SKM-1 treated with dmso at 0.1 percent for 144 hours (cell line): ENCODE data around the gene GGN.
"Not testable (repeated sequence)": the region's sequence is repeated elsewhere in the genome, so short reads cannot be mapped to it uniquely, and the experiment has no call there.

Experiments
- DNase-seq: peaks from one replicate; lab custom pipeline; 2025; ENCODE audit not compliant: unreplicated experiment; lab: John Stamatoyannopoulos, UW

The GGN gene

DNA sequence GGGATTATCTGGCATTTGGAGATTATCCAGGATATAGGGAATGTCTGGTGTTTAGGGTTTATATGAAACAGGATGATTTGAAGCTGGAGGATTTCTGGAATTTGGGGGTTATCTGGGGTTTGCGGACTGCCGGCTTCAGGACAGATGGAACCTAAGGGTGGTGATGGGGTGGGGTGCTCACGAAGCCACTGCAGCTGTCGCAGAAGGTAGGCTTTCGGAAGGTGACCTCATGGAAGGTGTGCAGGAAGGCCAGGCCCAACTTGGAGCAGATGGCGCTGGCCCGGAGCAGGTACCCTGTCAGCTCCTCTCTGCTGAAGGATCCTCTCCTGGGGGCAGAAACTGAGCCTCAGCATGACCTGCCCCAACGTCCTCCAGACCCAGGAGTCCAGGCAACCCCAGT lies 24.7 kb upstream of the GGN start:
- no peak for DNase-seq

- not testable (repeated sequence) for DNase-seq
Measured at GRCh38 chr19:38411898-38412297, 24.1 kb upstream of the GGN start.

DNA sequence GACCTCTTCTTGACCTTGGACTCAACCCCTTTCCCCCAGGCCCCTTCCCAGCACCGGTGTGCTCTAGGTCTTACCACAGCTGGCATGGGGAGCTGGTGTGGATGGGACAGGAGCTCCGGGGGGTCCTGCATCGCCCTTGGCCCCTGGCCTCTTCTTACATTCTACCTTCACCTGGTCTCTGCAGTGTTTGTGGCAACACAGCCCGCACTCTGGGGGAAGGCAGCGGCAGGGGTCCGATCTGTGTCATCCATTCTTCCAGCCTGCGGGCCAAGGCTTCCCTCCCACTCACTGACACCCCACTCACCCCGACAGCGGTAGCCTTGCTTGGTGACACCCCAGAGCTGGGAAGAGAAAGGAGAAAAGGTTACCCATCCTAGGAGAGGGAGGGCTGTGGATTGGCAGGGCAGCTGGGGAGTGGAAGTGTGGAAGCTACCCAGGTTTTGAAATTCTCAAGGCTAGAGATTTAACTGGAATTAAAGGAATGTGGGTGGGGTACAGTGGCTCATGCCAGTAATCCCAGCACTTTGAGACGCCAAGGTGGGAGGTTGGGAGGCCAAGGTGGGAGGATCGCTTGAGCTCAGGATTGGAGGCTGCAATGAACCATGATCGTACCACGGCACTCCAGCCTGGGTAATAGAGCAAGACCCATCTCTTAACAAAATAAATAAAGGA lies 23.3 kb upstream of the GGN start:
- no peak for DNase-seq

- DNase-seq, result not testable (repeated sequence)
Measured at GRCh38 chr19:38410407-38410806, 22.6 kb upstream of the GGN start.

GRCh38 chr19:38409631-38410133 lies 21.8 kb upstream of the GGN start:
- DNase-seq, result no peak

- DNase-seq, result no peak
Measured at GRCh38 chr19:38405276-38405675, 17.4 kb upstream of the GGN start.

DNA sequence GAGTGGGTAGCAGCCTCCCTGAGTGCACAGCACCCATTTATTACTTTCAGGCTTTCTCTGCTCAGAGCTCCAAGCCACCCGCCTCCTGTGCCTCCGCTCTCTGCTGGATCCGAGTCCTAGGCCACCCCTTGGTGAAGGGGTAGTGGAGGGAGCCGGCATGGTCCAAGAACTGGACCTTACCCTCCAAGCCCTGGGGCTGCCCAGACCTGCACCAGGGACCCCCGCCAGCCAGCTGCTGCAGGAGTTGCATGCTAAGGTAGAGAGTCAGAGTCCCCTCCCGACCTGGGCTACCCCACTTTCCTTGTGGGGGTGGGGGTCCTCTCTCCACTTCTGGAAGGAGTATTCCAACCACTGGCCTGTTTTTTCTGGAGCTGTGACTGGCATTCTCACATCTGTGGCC lies 17.0 kb upstream of the GGN start:
- DNase-seq, result no peak

- DNase-seq, result peak; percentile 93
Measured at GRCh38 chr19:38402967-38403674, 15.3 kb upstream of the GGN start, which contains the start of gene FAM98C. Gene FAM98C, plus strand, starts transcription at chr19:38403093. Its CDS starts 61 bp downstream, at chr19:38403154.

DNA sequence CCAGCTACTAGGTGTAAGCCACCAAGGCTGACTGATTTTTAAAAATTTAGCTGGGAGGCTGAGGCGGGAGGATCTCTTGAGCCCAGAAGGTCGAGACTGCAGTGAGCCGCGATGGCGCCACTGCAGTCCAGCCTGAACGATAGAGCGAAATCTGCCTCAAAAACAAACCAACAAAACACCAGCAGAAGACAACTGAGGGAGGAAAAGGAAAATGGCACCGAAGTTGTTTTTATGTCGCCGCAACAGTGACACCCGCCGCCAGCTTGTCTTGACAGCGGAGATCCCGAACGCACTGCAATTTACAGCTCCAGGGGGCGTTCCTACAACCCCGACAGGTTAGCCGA lies 14.8 kb upstream of the GGN start:
- no peak for DNase-seq

DNA sequence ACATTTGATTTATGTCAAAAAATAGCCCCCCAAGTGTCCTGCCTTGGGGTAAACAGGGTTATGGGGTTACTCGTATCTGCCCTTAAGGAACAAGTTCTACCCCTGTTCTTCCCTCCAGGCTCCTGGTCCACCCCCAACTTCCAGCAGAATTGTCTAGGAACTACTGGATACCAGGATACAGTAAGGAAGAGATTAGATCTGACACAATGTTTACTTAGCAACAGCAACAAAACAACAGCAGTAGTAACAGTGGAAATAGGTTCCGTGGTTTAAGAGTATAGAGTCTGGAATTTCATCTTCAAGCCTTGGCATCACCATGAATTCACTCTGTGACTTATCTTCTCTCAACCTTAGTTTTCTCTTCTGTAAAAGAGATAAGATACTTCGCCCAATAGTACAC lies 13.3 kb upstream of the GGN start:
- no peak for DNase-seq

- no peak for DNase-seq
Measured at GRCh38 chr19:38400361-38400760, 12.5 kb upstream of the GGN start.

GRCh38 chr19:38399537-38399936 lies 11.7 kb upstream of the GGN start:
- DNase-seq, result no peak

GRCh38 chr19:38399081-38399480 lies 11.2 kb upstream of the GGN start:
- DNase-seq, result no peak

- no peak for DNase-seq
Measured at GRCh38 chr19:38395381-38396114, 7.7 kb upstream of the GGN start.

- no peak for DNase-seq
Measured at GRCh38 chr19:38394488-38394887, 6.7 kb upstream of the GGN start.

- DNase-seq, result no peak
Measured at GRCh38 chr19:38392707-38393308, 5.0 kb upstream of the GGN start.

- DNase-seq, result no peak
Measured at GRCh38 chr19:38391911-38392464, 4.2 kb upstream of the GGN start.

- no peak for DNase-seq
Measured at GRCh38 chr19:38389957-38390924, 2.4 kb upstream of the GGN start.

GRCh38 chr19:38389101-38389925 lies 1.5 kb upstream of the GGN start:
- no peak for DNase-seq
